Suprapubic skin (tissue), 4 donors: ENCODE results near the gene ACTL8. TPM values are rescaled to one million over a fixed set of nuclear protein-coding genes. Genes with fewer than 3 reads are reported as not detected.

Experiments
- DNase-seq, 2 donors: peaks; one replicate each; pipeline ENCODE4 v3.0.0-alpha.2; 2019; ENCODE audit warnings: low spot score in 2 of 2
- H3K27ac ChIP-seq: fragments of 200-600 bp; sonication (generic); one replicate; pipeline ENCODE4 v1.5.1; 2019
- H3K27me3 ChIP-seq: fragments of 200-600 bp; sonication (generic); one replicate; pipeline ENCODE4 v1.5.1; 2019
- H3K36me3 ChIP-seq: fragments of 200-600 bp; sonication (generic); one replicate; pipeline ENCODE4 v1.5.1; 2019
- H3K4me1 ChIP-seq: fragments of 200-600 bp; sonication (generic); one replicate; pipeline ENCODE4 v1.5.1; 2019
- H3K4me3 ChIP-seq: fragments of 200-600 bp; sonication (generic); one replicate; pipeline ENCODE4 v1.5.1; 2019; ENCODE audit warnings: mild to moderate bottlenecking
- H3K9me3 ChIP-seq: fragments of 200-600 bp; sonication (generic); one replicate; pipeline ENCODE4 v1.5.1; 2019
- EP300 ChIP-seq: sonication (generic); formaldehyde crosslinking; IDR thresholded peaks from one replicate; pipeline ENCODE4 v1.6.1; 2017; ENCODE audit warnings: antibody characterized with exemption
- POLR2A ChIP-seq, 2 donors: fragments of 450-650 bp; IDR thresholded peaks; one replicate each; pipeline ENCODE4 v1.6.1; 2017; ENCODE audit warnings: antibody characterized with exemption in 2 of 2, mild to moderate bottlenecking in 2 of 2, moderate library complexity in 2 of 2
- POLR2AphosphoS5 ChIP-seq, 3 donors: sonication (generic); formaldehyde crosslinking; IDR thresholded peaks; one replicate each; pipeline ENCODE4 v1.6.1; 2017; ENCODE audit warnings: antibody characterized with exemption in 3 of 3
- WGBS: methylation state at CpG from one replicate; pipeline ENCODE4 v1.1.5; 2018; 5-methylcytosine and 5-hydroxymethylcytosine counted together
- total RNA-seq, 4 donors: library from RNA; depleted of rRNA; stranded (reverse); fragments of >200 nt; gene quantifications; one replicate each; pipeline ENCODE4 v1.1.0, GENCODE V29; 2016
- TF ChIP-seq, protein P1 (sequence below), 2 donors: fragments of 200-600 bp in 1 of 2; fragments of 450-650 bp in 1 of 2; sonication (generic) in 1 of 2; IDR thresholded peaks; one replicate each; pipeline ENCODE4 v1.5.1; 2016 to 2019; ENCODE audit warnings: antibody characterized with exemption in 2 of 2, mild to moderate bottlenecking in 1 of 2, moderate library complexity in 1 of 2

The ACTL8 gene
- total RNA-seq, 4 donors from 2014 or later: not detected

DNA sequence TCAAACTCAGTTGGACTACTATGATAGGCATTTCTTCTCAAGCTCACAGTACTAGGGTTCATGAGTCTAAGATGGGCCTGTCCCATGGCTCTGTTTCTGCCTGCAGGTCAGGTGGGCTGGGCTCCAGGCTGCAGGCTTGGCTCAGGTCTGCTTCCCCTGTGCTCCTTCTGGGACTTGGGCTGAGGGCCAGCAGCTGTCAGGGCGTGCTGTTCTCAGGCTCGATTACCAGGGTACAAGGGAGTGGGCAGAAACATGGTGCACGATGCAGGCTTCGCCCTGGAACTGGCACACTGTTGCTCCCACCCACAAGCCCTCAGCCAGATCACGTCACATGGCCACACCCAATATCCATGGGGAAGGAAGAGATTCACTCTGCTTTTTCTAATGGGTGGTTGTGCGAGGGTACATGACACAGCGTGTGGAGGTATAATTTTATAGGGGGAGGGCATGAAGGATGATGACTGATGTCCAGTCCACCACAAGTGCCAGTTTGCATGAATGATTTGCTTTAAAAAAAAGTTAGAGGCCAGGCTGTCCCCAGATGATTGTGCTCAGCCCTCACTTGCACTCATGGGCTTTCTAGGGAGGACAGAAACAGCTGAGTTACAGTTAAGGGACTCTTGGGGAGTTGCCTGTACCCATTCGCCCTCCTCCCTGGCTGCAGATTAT lies 118.0 kb downstream of the ACTL8 start:
- no peak for DNase-seq
- no peaks in the 10 kb centered on the region for H3K9me3 ChIP-seq
- H3K36me3 ChIP-seq: no peaks in the 10 kb centered on the region
- H3K4me1 ChIP-seq: no peaks in the 10 kb centered on the region
- TF ChIP-seq, protein P1, sequence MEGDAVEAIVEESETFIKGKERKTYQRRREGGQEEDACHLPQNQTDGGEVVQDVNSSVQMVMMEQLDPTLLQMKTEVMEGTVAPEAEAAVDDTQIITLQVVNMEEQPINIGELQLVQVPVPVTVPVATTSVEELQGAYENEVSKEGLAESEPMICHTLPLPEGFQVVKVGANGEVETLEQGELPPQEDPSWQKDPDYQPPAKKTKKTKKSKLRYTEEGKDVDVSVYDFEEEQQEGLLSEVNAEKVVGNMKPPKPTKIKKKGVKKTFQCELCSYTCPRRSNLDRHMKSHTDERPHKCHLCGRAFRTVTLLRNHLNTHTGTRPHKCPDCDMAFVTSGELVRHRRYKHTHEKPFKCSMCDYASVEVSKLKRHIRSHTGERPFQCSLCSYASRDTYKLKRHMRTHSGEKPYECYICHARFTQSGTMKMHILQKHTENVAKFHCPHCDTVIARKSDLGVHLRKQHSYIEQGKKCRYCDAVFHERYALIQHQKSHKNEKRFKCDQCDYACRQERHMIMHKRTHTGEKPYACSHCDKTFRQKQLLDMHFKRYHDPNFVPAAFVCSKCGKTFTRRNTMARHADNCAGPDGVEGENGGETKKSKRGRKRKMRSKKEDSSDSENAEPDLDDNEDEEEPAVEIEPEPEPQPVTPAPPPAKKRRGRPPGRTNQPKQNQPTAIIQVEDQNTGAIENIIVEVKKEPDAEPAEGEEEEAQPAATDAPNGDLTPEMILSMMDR (IDR thresholded peaks at IDR 0.05): no peak
- TF ChIP-seq EP300: no peak
- no peak for TF ChIP-seq POLR2A (IDR thresholded peaks at IDR 0.05)
- TF ChIP-seq POLR2AphosphoS5 (IDR thresholded peaks at IDR 0.05): no peak
- WGBS: 50% methylated on average over 3 of the region's 8 CpGs
- H3K27ac ChIP-seq: no peak overlapping the region
- H3K4me3 ChIP-seq: no peak overlapping the region
- peaks cover 5% of the 10 kb centered on the region for H3K27me3 ChIP-seq

DNA sequence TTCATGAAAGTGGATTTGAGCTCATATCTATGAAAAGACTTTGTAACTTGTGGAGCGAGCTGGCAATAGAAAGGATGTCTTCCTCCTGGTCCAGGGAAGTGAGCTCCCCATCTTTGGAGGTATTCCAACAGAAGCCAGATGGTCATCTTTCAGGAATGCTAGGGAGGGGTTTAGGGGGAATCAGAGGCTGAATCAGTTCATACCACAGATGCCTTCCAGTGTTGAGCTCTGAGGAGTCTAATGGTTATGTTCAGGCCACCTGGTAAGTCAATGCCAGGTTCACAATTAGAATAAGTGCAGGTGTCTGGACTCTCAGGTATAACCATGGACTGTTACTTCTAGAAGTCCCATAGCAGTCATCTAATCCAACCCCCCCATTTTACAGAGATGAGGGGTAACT lies 119.1 kb downstream of the ACTL8 start:
- Histone ChIP-seq H3K36me3 (no peaks in the 10 kb centered on the region), H3K4me3 (no peak overlapping the region), H3K4me1 (no peaks in the 10 kb centered on the region), H3K27me3 (peaks cover 13% of the 10 kb centered on the region), H3K9me3 (no peaks in the 10 kb centered on the region), H3K27ac (no peak overlapping the region)
- DNase-seq: no peak
- 93% methylated on average over 1 of the region's 1 CpG for WGBS
- TF ChIP-seq POLR2AphosphoS5 (IDR thresholded peaks at IDR 0.05) (no peak), POLR2A (IDR thresholded peaks at IDR 0.05) (no peak), EP300 (no peak)
- TF ChIP-seq, protein P1 (IDR thresholded peaks at IDR 0.05): no peak

DNA sequence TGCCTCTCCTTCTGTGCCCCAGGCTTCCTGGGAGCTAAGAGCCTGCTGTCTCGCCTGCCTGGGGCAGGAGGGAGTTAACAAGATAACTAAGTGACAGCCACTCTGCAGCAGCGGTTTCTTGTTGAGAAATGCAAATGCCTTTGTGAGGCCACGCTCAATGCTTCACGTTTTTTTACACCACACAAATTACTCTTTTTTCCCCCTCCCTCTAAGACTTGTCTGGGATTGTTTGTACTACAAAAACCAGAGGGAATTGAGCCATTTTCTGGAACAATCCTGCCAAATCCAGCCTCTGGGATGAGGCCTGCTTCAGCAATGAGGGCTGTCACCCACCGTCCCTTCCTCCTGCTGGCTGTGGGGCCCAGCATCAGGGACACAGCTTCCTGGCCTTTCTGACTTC lies 119.6 kb downstream of the ACTL8 start:
- Histone ChIP-seq H3K27ac (no peak overlapping the region), H3K9me3 (no peaks in the 10 kb centered on the region), H3K4me1 (no peaks in the 10 kb centered on the region), H3K4me3 (no peak overlapping the region), H3K27me3 (peaks cover 18% of the 10 kb centered on the region), H3K36me3 (no peaks in the 10 kb centered on the region)
- no peak for TF ChIP-seq EP300
- TF ChIP-seq, protein P1 (IDR thresholded peaks at IDR 0.05): no peak
- TF ChIP-seq POLR2A (IDR thresholded peaks at IDR 0.05): no peak
- TF ChIP-seq POLR2AphosphoS5 (IDR thresholded peaks at IDR 0.05): no peak
- 41% methylated on average over 5 of the region's 5 CpGs for WGBS
- no peak for DNase-seq

DNA sequence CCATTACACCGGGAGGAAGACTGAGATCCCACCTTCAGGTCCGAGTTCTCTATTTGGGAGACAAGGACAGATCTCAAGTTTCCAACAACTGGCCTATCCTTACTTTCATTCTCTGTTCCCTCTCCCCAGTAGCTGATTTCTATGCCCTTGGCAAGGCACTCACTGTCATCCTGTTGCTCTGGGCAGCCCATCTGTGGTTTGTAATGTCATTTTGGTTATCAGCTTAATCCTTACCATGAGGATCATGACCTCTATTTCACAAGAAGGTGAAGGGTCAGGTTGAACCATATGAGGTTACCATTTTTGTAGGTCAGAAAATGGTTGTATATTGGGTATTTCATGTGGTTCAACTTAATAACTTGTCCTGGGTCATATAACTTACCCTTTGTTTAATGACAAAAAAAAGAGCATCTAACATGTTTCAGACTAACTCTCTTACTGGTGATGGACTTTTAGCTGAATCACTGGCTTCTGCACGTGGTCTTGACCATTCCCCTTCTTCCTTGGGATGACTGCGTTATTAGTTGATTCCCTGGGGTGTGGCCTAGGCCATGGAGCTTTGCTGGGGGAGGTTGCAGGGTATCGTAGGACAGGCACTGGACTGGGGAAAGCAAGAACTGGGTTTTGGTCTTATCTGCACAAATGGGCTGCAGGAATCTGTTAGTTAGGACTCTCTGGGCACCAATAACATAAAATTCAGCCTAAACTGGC lies 120.2 kb downstream of the ACTL8 start:
- TF ChIP-seq, protein P1 (IDR thresholded peaks at IDR 0.05): no peak
- TF ChIP-seq EP300 (no peak), POLR2A (IDR thresholded peaks at IDR 0.05) (no peak), POLR2AphosphoS5 (IDR thresholded peaks at IDR 0.05) (no peak)
- no peak overlapping the region for H3K27ac ChIP-seq
- 52% methylated on average over 4 of the region's 5 CpGs for WGBS
- H3K9me3 ChIP-seq: no peaks in the 10 kb centered on the region
- H3K4me3 ChIP-seq: no peak overlapping the region
- DNase-seq: peak in 1 of 2 donors; percentile 24
- peaks cover 23% of the 10 kb centered on the region for H3K27me3 ChIP-seq
- H3K36me3 ChIP-seq: no peaks in the 10 kb centered on the region
- no peaks in the 10 kb centered on the region for H3K4me1 ChIP-seq

DNA sequence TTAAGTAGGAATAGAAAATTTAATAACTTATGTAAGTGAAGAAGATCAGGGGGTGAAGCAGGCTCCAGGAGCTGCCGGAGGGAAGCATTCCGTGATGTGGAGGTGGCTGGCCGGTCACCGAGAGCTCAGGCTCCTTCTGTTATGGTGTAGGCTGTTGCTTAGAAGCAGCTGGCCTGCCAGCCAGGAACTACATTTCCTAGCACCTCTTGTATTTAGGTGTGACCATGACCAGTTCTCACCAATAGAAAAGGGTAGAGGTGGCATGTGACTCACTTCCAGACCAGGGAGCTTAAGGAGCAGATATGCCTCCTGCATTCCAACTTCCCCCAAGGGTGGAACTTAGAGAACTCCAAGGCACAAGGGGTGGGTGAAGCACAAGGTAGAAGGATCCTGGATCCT lies 120.7 kb downstream of the ACTL8 start:
- DNase-seq: peak; percentile 15 to 26
- Histone ChIP-seq H3K4me3 (no peak overlapping the region), H3K27ac (no peak overlapping the region), H3K4me1 (no peaks in the 10 kb centered on the region), H3K9me3 (no peaks in the 10 kb centered on the region), H3K36me3 (no peaks in the 10 kb centered on the region), H3K27me3 (peaks cover 23% of the 10 kb centered on the region)
- TF ChIP-seq, protein P1 (IDR thresholded peaks at IDR 0.05): no peak
- TF ChIP-seq POLR2AphosphoS5 (IDR thresholded peaks at IDR 0.05) (no peak), EP300 (no peak), POLR2A (IDR thresholded peaks at IDR 0.05) (no peak)
- 92% methylated on average over 4 of the region's 4 CpGs for WGBS
